ENCODE data around the gene EYS.

Gene EYS

GRCh38 chr6:63807056-63807455 is 1900.0 kb downstream of the EYS start:
- TF ChIP-seq, protein P1, sequence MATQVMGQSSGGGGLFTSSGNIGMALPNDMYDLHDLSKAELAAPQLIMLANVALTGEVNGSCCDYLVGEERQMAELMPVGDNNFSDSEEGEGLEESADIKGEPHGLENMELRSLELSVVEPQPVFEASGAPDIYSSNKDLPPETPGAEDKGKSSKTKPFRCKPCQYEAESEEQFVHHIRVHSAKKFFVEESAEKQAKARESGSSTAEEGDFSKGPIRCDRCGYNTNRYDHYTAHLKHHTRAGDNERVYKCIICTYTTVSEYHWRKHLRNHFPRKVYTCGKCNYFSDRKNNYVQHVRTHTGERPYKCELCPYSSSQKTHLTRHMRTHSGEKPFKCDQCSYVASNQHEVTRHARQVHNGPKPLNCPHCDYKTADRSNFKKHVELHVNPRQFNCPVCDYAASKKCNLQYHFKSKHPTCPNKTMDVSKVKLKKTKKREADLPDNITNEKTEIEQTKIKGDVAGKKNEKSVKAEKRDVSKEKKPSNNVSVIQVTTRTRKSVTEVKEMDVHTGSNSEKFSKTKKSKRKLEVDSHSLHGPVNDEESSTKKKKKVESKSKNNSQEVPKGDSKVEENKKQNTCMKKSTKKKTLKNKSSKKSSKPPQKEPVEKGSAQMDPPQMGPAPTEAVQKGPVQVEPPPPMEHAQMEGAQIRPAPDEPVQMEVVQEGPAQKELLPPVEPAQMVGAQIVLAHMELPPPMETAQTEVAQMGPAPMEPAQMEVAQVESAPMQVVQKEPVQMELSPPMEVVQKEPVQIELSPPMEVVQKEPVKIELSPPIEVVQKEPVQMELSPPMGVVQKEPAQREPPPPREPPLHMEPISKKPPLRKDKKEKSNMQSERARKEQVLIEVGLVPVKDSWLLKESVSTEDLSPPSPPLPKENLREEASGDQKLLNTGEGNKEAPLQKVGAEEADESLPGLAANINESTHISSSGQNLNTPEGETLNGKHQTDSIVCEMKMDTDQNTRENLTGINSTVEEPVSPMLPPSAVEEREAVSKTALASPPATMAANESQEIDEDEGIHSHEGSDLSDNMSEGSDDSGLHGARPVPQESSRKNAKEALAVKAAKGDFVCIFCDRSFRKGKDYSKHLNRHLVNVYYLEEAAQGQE (IDR thresholded peaks at IDR 0.05; ENCODE audit: insufficient read depth in 1 of 2, low read depth in 2 of 2, low read length in 2 of 2): no peak

- no peak for TF ChIP-seq FOXP2 (optimal IDR thresholded peaks at IDR 0.05; ENCODE audit: borderline replicate concordance, extremely low read depth, extremely low read length, insufficient read depth)
- TF ChIP-seq SIN3A (IDR thresholded peaks at IDR 0.05; ENCODE audit: borderline replicate concordance, insufficient read depth, low read length): no peak
- TF ChIP-seq TAF1 (IDR thresholded peaks at IDR 0.05; ENCODE audit: borderline replicate concordance, insufficient read depth, low read length): no peak
- TF ChIP-seq, protein P1 (IDR thresholded peaks at IDR 0.05; ENCODE audit: insufficient read depth in 1 of 2, low read depth in 2 of 2, low read length in 2 of 2): no peak
- TF ChIP-seq POLR2AphosphoS5 (IDR thresholded peaks at IDR 0.05; ENCODE audit: low read depth, low read length): no peak
Observed at GRCh38 chr6:63806573-63806913, 1900.5 kb downstream of the EYS start.

DNA sequence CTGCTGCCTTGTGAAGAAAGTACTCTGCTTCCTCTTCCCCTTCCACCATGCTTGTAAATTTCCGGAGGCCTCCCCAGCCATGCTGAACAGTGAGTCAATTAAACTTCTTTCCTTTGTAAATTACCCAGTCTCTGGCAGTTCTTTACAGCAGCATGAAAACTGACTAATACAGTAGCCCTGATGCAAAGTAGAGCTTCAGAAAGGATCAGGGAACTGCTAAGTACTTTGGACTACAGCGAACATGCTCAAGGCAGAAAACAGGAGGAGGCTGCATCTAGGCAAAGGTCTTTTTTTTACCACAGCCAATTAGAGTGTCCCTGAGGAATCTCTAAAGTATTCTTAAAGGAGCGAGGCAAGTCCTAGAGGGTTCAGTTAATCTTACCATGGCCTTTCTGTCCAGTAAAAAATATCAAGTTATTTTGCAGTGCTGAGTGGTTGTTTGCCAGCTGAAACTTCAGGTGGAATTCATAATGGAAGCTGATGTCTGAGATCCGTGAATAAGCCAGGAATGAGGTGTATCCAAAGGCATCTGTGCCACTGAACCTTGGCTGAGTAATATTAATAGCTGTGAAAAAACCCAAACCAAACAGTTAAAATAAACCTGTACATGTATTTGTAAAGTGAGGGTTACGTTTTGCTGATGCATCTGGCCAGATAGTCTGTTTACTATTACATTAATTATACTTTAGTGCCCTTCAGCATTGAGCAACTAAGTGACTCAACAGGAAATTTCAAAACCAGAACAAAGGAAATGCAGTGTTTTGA is 1901.0 kb downstream of the EYS start:
- TF ChIP-seq FOXP2 (optimal IDR thresholded peaks at IDR 0.05; ENCODE audit: borderline replicate concordance, extremely low read depth, extremely low read length, insufficient read depth) (no peak), POLR2AphosphoS5 (IDR thresholded peaks at IDR 0.05; ENCODE audit: low read depth, low read length) (no peak), TAF1 (IDR thresholded peaks at IDR 0.05; ENCODE audit: borderline replicate concordance, insufficient read depth, low read length) (peak; percentile 21; the same call in 1 of the 2 replicates)
- TF ChIP-seq, protein P1 (IDR thresholded peaks at IDR 0.05; ENCODE audit: insufficient read depth in 1 of 2, low read depth in 2 of 2, low read length in 2 of 2): no peak

DNA sequence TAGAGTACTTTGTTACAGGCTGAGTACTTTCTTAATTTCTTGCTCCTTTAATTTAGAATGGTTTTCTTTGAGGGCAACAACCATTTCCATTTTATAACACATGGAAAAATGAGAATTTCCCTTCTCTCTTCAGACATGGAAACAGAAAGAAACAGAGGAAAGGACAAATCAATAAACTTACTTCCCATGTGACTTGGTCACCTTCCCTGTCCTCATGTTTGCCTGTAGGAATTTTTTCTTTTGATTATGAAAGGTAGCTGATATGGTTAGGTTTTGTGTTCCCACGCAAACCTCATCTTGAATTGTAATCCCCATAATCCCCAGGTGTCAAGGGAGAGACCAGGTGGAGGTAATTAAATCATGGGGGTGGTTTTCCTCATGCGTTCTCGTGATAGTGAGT is 1901.7 kb downstream of the EYS start:
- TF ChIP-seq SIN3A (IDR thresholded peaks at IDR 0.05; ENCODE audit: borderline replicate concordance, insufficient read depth, low read length) (no peak), POLR2AphosphoS5 (IDR thresholded peaks at IDR 0.05; ENCODE audit: low read depth, low read length) (no peak), TAF1 (IDR thresholded peaks at IDR 0.05; ENCODE audit: borderline replicate concordance, insufficient read depth, low read length) (no peak), FOXP2 (optimal IDR thresholded peaks at IDR 0.05; ENCODE audit: borderline replicate concordance, extremely low read depth, extremely low read length, insufficient read depth) (no peak)
- TF ChIP-seq, protein P1 (IDR thresholded peaks at IDR 0.05; ENCODE audit: insufficient read depth in 1 of 2, low read depth in 2 of 2, low read length in 2 of 2): no peak

- TF ChIP-seq FOXP2 (optimal IDR thresholded peaks at IDR 0.05; ENCODE audit: borderline replicate concordance, extremely low read depth, extremely low read length, insufficient read depth) (no peak), POLR2AphosphoS5 (IDR thresholded peaks at IDR 0.05; ENCODE audit: low read depth, low read length) (no peak), SIN3A (IDR thresholded peaks at IDR 0.05; ENCODE audit: borderline replicate concordance, insufficient read depth, low read length) (no peak), TAF1 (IDR thresholded peaks at IDR 0.05; ENCODE audit: borderline replicate concordance, insufficient read depth, low read length) (no peak)
- TF ChIP-seq, protein P1 (IDR thresholded peaks at IDR 0.05; ENCODE audit: insufficient read depth in 1 of 2, low read depth in 2 of 2, low read length in 2 of 2): no peak
Observed at GRCh38 chr6:63804381-63804956, 1902.6 kb downstream of the EYS start.
